OCI-LY7 (cell line): Measurements from ENCODE around the gene AMIGO3.

Source experiments
- EZH2phosphoT487 ChIP-seq: fragments of 200-600 bp; sonication (generic); IDR thresholded peaks from 2 replicates; pipeline ENCODE4 v1.6.1; 2018; ENCODE audit warnings: low read depth, borderline replicate concordance, mild to moderate bottlenecking, mixed run types, antibody characterized with exemption, low read length, moderate library complexity, mixed read lengths
- TF ChIP-seq, protein P1 (sequence below): fragments of 200-600 bp; sonication (generic); conservative IDR thresholded peaks from 2 replicates; pipeline ENCODE4 v1.5.1; 2014; ENCODE audit warnings: mild to moderate bottlenecking, antibody characterized with exemption, low read length, moderate library complexity, mixed read lengths

DNA sequence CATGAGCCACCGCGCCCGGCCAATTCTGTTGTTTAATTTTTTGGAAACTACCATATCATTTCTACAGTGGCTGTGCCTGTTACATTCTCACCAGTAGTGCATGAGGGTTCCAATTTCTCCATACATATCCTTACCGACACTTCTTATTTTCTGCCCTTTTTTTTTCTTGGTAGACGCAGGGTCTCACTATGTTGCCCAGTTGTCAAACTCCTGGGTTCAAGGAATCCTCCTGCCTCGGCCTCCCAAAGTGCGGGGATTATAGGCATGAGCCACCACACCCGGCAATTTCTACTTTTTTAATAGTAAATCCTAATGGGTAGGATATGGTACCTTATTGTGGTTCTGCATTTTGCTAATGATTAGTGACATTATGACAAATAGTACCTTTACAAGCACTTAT lies 9.6 kb downstream of the AMIGO3 start:
- TF ChIP-seq, protein P1, sequence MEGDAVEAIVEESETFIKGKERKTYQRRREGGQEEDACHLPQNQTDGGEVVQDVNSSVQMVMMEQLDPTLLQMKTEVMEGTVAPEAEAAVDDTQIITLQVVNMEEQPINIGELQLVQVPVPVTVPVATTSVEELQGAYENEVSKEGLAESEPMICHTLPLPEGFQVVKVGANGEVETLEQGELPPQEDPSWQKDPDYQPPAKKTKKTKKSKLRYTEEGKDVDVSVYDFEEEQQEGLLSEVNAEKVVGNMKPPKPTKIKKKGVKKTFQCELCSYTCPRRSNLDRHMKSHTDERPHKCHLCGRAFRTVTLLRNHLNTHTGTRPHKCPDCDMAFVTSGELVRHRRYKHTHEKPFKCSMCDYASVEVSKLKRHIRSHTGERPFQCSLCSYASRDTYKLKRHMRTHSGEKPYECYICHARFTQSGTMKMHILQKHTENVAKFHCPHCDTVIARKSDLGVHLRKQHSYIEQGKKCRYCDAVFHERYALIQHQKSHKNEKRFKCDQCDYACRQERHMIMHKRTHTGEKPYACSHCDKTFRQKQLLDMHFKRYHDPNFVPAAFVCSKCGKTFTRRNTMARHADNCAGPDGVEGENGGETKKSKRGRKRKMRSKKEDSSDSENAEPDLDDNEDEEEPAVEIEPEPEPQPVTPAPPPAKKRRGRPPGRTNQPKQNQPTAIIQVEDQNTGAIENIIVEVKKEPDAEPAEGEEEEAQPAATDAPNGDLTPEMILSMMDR: no peak
- no peak for TF ChIP-seq EZH2phosphoT487
